Stomach smooth muscle (tissue), 2 donors: ENCODE data around the gene POMT1.
"Not testable (repeated sequence)": the region's sequence is repeated elsewhere in the genome, so short reads cannot be mapped to it uniquely, and the experiment has no call there.

Source experiments
- H3K27ac ChIP-seq: one replicate; pipeline ENCODE4 v1.7.0; 2013; ENCODE audit warnings: mild to moderate bottlenecking, low read length, inconsistent platforms
- H3K27me3 ChIP-seq, 2 donors: one replicate each; pipeline ENCODE4 v1.7.0; 2013; ENCODE audit warnings: low read length in 2 of 2; ENCODE audit not compliant: insufficient read depth in 2 of 2, control insufficient read depth in 1 of 2
- H3K36me3 ChIP-seq, 2 donors: one replicate each; pipeline ENCODE4 v1.7.0; 2013; ENCODE audit warnings: low read length in 2 of 2; ENCODE audit not compliant: control insufficient read depth in 2 of 2, insufficient read depth in 2 of 2
- H3K4me1 ChIP-seq: one replicate; pipeline ENCODE4 v1.7.0; 2013; ENCODE audit warnings: low read length; ENCODE audit not compliant: control insufficient read depth, insufficient read depth
- H3K4me3 ChIP-seq, 2 donors: one replicate each; pipeline ENCODE4 v1.7.0; 2013; ENCODE audit warnings: low read length in 2 of 2
- H3K9ac ChIP-seq, 2 donors: one replicate each; pipeline ENCODE4 v1.7.0; 2013; ENCODE audit warnings: low read length in 2 of 2, mild to moderate bottlenecking in 1 of 2
- H3K9me3 ChIP-seq, 2 donors: one replicate each; pipeline ENCODE4 v1.7.0; 2013; ENCODE audit warnings: low read length in 2 of 2; ENCODE audit not compliant: control insufficient read depth in 2 of 2
- donor health status: healthy.
- donor health status: Pancreatic carcinoma.

The POMT1 gene

GRCh38 chr9:131502781-131503625 lies at the start of gene POMT1:
TSS of gene POMT1 (plus strand) at chr9:131502918. CDS start at chr9:131504219, 1,301 bp downstream.
- Histone ChIP-seq H3K27ac (peak within 1 kb of the TSS; percentile 31), H3K36me3 (peaks cover 12 to 18% of the 10 kb centered on the region in 2 donors), H3K4me3 (peak within 1 kb of the TSS; percentile 65 to 95), H3K27me3 (no peaks in the 10 kb centered on the region), H3K4me1 (peaks cover 21% of the 10 kb centered on the region), H3K9me3 (no peaks in the 10 kb centered on the region), H3K9ac (peak within 1 kb of the TSS; percentile 45 to 89)

- Histone ChIP-seq H3K27ac (no peak overlapping the region), H3K27me3 (no peaks in the 10 kb centered on the region), H3K9ac (no peak overlapping the region), H3K4me1 (no peaks in the 10 kb centered on the region), H3K9me3 (no peaks in the 10 kb centered on the region), H3K4me3 (no peak overlapping the region), H3K36me3 (peaks cover 31 to 43% of the 10 kb centered on the region in 2 donors)
These were observed 48.7 kb upstream of the POMT1 start for GRCh38 chr9:131454028-131454427.

- not testable (repeated sequence) for H3K4me1 ChIP-seq, H3K4me3 ChIP-seq, H3K27ac ChIP-seq, H3K27me3 ChIP-seq, H3K9ac ChIP-seq, H3K9me3 ChIP-seq
- peaks cover 45 to 50% of the 10 kb centered on the region in 2 donors for H3K36me3 ChIP-seq
These were observed 47.1 kb upstream of the POMT1 start for GRCh38 chr9:131455655-131456054.

- H3K4me1 ChIP-seq = no peaks in the 10 kb centered on the region
- H3K36me3 ChIP-seq = peaks cover 52 to 58% of the 10 kb centered on the region in 2 donors
- H3K9ac ChIP-seq = no peak overlapping the region
- no peaks in the 10 kb centered on the region for H3K27me3 ChIP-seq
- no peak overlapping the region for H3K27ac ChIP-seq
- H3K9me3 ChIP-seq = no peaks in the 10 kb centered on the region
- no peak overlapping the region for H3K4me3 ChIP-seq
These were observed 45.0 kb upstream of the POMT1 start for GRCh38 chr9:131457746-131458145.

GRCh38 chr9:131459056-131459455 lies 43.7 kb upstream of the POMT1 start:
- H3K4me1 ChIP-seq = no peaks in the 10 kb centered on the region
- H3K36me3 ChIP-seq = peaks cover 55 to 59% of the 10 kb centered on the region in 2 donors
- H3K4me3 ChIP-seq = no peak overlapping the region
- no peak overlapping the region for H3K9ac ChIP-seq
- no peaks in the 10 kb centered on the region for H3K9me3 ChIP-seq
- H3K27me3 ChIP-seq = no peaks in the 10 kb centered on the region
- no peak overlapping the region for H3K27ac ChIP-seq

GRCh38 chr9:131461166-131461565 lies 41.6 kb upstream of the POMT1 start:
- Histone ChIP-seq H3K4me1 (no peaks in the 10 kb centered on the region), H3K9ac (no peak overlapping the region)

GRCh38 chr9:131464354-131465000 lies 38.2 kb upstream of the POMT1 start:
- H3K9me3 ChIP-seq = no peaks in the 10 kb centered on the region
- H3K9ac ChIP-seq = no peak overlapping the region
- no peaks in the 10 kb centered on the region for H3K27me3 ChIP-seq
- H3K36me3 ChIP-seq = peaks cover 54 to 66% of the 10 kb centered on the region in 2 donors
- H3K4me1 ChIP-seq = no peaks in the 10 kb centered on the region
- no peak overlapping the region for H3K4me3 ChIP-seq
- H3K27ac ChIP-seq = no peak overlapping the region

More at GRCh38 chr9:131461166-131461565, 41.6 kb upstream of the POMT1 start:
- no peak overlapping the region for H3K27ac ChIP-seq
- no peaks in the 10 kb centered on the region for H3K27me3 ChIP-seq
- peaks cover 59 to 69% of the 10 kb centered on the region in 2 donors for H3K36me3 ChIP-seq
- no peak overlapping the region for H3K4me3 ChIP-seq
- no peaks in the 10 kb centered on the region for H3K9me3 ChIP-seq

GRCh38 chr9:131465401-131465800 lies 37.3 kb upstream of the POMT1 start:
- no peak overlapping the region for H3K27ac ChIP-seq
- H3K9ac ChIP-seq = no peak overlapping the region
- H3K4me3 ChIP-seq = no peak overlapping the region
- H3K9me3 ChIP-seq = no peaks in the 10 kb centered on the region
- H3K4me1 ChIP-seq = no peaks in the 10 kb centered on the region
- peaks cover 57 to 66% of the 10 kb centered on the region in 2 donors for H3K36me3 ChIP-seq
- no peaks in the 10 kb centered on the region for H3K27me3 ChIP-seq

- Histone ChIP-seq H3K9me3 (no peaks in the 10 kb centered on the region), H3K27ac (no peak overlapping the region), H3K9ac (no peak overlapping the region), H3K4me1 (no peaks in the 10 kb centered on the region), H3K27me3 (no peaks in the 10 kb centered on the region), H3K4me3 (no peak overlapping the region), H3K36me3 (peaks cover 56 to 68% of the 10 kb centered on the region in 2 donors)
These were observed 35.3 kb upstream of the POMT1 start for GRCh38 chr9:131467214-131467935.

- H3K27me3 ChIP-seq = no peaks in the 10 kb centered on the region
- no peaks in the 10 kb centered on the region for H3K9me3 ChIP-seq
- no peaks in the 10 kb centered on the region for H3K4me1 ChIP-seq
- no peak overlapping the region for H3K9ac ChIP-seq
- no peak overlapping the region for H3K4me3 ChIP-seq
- H3K36me3 ChIP-seq = peaks cover 62 to 73% of the 10 kb centered on the region in 2 donors
- H3K27ac ChIP-seq = no peak overlapping the region
These were observed 34.7 kb upstream of the POMT1 start for GRCh38 chr9:131468031-131468430.
